Epithelial cell of proximal tubule (primary cell): ENCODE results near the gene SORCS3. TPM values are rescaled to one million over a fixed set of nuclear protein-coding genes. Genes with fewer than 3 reads are reported as not detected.

Source experiments
- DNase-seq: peaks from one replicate; pipeline ENCODE4 v3.0.0-alpha.2; 2011; ENCODE audit warnings: low read depth
- H3K4me3 ChIP-seq: 2 replicates; pipeline ENCODE4 v1.5.1; 2011; ENCODE audit warnings: low read depth, mild to moderate bottlenecking, low read length
- CTCF ChIP-seq: conservative IDR thresholded peaks from 2 replicates; pipeline ENCODE4 v1.5.1; 2012; ENCODE audit warnings: low read depth, mild to moderate bottlenecking, low read length
- total RNA-seq: library from RNA; depleted of rRNA; stranded (reverse); fragments of >200 nt; gene quantifications from 2 replicates; pipeline ENCODE4 v1.2.3, GENCODE V29; 2015

The SORCS3 gene
- total RNA-seq, 1 donor from 2014 or later, result 0.06 TPM

GRCh38 chr10:104646146-104646545 lies 5.1 kb downstream of the SORCS3 start:
- H3K4me3 ChIP-seq, result no peak overlapping the region
- no peak for TF ChIP-seq CTCF
- no peak for DNase-seq

- no peak overlapping the region for H3K4me3 ChIP-seq
- DNase-seq, result peak; percentile 57
- no peak for TF ChIP-seq CTCF
These were observed 7.3 kb downstream of the SORCS3 start for GRCh38 chr10:104648421-104648820.

DNA sequence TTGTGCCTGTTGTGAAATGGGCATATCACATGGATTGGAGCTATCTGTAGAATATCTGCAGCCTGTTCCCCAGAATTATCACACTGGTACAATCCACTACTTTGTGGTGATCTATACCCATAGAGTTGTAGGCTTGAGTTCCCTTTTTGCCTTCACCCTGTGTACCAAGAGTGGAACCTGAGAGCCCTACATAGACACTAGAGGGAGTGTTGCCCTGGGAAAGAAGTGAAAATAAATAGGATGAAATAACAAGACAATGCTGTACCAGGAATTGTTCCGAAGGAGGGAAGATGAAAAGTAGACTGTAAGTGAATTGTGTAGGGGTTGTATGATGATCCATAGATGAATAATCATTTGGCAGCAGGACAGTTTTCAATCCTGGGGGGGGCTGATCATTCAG lies 9.0 kb downstream of the SORCS3 start:
- no peak overlapping the region for H3K4me3 ChIP-seq
- peak; percentile 84 for TF ChIP-seq CTCF
- DNase-seq, result no peak

- no peak for DNase-seq
- no peak for TF ChIP-seq CTCF
- no peak overlapping the region for H3K4me3 ChIP-seq
These were observed 9.7 kb downstream of the SORCS3 start for GRCh38 chr10:104650635-104651331.

GRCh38 chr10:104657036-104657435 lies 15.9 kb downstream of the SORCS3 start:
- DNase-seq, result no peak
- no peak overlapping the region for H3K4me3 ChIP-seq
- TF ChIP-seq CTCF, result no peak

GRCh38 chr10:104657457-104657856 lies 16.4 kb downstream of the SORCS3 start:
- no peak for DNase-seq
- no peak overlapping the region for H3K4me3 ChIP-seq
- no peak for TF ChIP-seq CTCF

DNA sequence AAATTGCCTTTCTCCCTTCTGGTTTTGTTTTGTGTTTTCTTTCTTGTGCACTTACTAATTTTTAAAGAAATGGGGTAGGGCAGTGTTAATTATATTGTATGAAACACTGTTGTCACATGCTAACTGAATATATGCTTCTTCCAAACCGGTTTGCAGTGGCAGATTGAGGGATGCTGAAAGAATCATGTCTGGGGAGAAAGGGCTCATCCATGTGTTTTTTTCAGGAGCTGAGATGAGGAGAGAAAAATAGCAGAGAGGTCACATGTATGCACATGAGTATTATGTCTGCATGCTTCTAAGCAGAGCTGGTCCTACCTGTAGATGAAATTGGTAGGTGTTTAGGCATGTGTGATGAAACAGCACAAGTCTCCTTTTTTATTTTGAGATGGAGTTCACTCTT lies 17.0 kb downstream of the SORCS3 start:
- TF ChIP-seq CTCF, result no peak
- DNase-seq, result no peak
- no peak overlapping the region for H3K4me3 ChIP-seq
